GM18499 (cell line): ENCODE measurements around the gene C5AR2.
"Not testable (repeated sequence)": the region's sequence is repeated elsewhere in the genome, so short reads cannot be mapped to it uniquely, and the experiment has no call there.

Experiments used
- ATAC-seq: cut with Tn5 transposase; IDR thresholded peaks from one replicate; pipeline ENCODE4 v1.9.1; 2021; ENCODE audit warnings: moderate number of reproducible peaks; ENCODE audit not compliant: insufficient read depth, unreplicated experiment

The C5AR2 gene

GRCh38 chr19:47381121-47381520, 49.1 kb downstream of the C5AR2 start:
- ATAC-seq = no peak

GRCh38 chr19:47381653-47382279, 49.8 kb downstream of the C5AR2 start:
- no peak for ATAC-seq

GRCh38 chr19:47383890-47384289, 51.9 kb downstream of the C5AR2 start:
- not testable (repeated sequence) for ATAC-seq

- ATAC-seq = not testable (repeated sequence)
Observed at GRCh38 chr19:47384533-47384932, 52.6 kb downstream of the C5AR2 start.

- not testable (repeated sequence) for ATAC-seq
Observed at GRCh38 chr19:47386582-47386981, 54.6 kb downstream of the C5AR2 start.

GRCh38 chr19:47387623-47388022, 55.6 kb downstream of the C5AR2 start:
- ATAC-seq = not testable (repeated sequence)

- ATAC-seq = not testable (repeated sequence)
Observed at GRCh38 chr19:47388721-47389120, 56.7 kb downstream of the C5AR2 start.

- no peak for ATAC-seq
Observed at GRCh38 chr19:47389150-47389556, 57.2 kb downstream of the C5AR2 start.

- no peak for ATAC-seq
Observed at GRCh38 chr19:47390533-47391488, 58.8 kb downstream of the C5AR2 start.

- no peak for ATAC-seq
Observed at GRCh38 chr19:47391510-47392223, 59.7 kb downstream of the C5AR2 start.
